GM19328 (cell line): Measurements from ENCODE around the gene RBM27.
"Not testable (repeated sequence)": the region's sequence is repeated elsewhere in the genome, so short reads cannot be mapped to it uniquely, and the experiment has no call there.

Source experiments
- ATAC-seq: cut with Tn5 transposase; IDR thresholded peaks from one replicate; pipeline ENCODE4 v1.9.1; 2021; ENCODE audit warnings: mild to moderate bottlenecking, moderate library complexity; ENCODE audit not compliant: unreplicated experiment

RBM27 gene, protein sequence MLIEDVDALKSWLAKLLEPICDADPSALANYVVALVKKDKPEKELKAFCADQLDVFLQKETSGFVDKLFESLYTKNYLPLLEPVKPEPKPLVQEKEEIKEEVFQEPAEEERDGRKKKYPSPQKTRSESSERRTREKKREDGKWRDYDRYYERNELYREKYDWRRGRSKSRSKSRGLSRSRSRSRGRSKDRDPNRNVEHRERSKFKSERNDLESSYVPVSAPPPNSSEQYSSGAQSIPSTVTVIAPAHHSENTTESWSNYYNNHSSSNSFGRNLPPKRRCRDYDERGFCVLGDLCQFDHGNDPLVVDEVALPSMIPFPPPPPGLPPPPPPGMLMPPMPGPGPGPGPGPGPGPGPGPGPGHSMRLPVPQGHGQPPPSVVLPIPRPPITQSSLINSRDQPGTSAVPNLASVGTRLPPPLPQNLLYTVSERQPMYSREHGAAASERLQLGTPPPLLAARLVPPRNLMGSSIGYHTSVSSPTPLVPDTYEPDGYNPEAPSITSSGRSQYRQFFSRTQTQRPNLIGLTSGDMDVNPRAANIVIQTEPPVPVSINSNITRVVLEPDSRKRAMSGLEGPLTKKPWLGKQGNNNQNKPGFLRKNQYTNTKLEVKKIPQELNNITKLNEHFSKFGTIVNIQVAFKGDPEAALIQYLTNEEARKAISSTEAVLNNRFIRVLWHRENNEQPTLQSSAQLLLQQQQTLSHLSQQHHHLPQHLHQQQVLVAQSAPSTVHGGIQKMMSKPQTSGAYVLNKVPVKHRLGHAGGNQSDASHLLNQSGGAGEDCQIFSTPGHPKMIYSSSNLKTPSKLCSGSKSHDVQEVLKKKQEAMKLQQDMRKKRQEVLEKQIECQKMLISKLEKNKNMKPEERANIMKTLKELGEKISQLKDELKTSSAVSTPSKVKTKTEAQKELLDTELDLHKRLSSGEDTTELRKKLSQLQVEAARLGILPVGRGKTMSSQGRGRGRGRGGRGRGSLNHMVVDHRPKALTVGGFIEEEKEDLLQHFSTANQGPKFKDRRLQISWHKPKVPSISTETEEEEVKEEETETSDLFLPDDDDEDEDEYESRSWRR

GRCh38 chr5:146203011-146203871 lies at the start of gene RBM27:
Gene RBM27 (plus strand): TSS chr5:146203605. CDS start chr5:146203766, 161 bp downstream.
- ATAC-seq, result peak; percentile 100

GRCh38 chr5:146158255-146158654 lies 45.1 kb upstream of the RBM27 start:
- ATAC-seq, result no peak

DNA sequence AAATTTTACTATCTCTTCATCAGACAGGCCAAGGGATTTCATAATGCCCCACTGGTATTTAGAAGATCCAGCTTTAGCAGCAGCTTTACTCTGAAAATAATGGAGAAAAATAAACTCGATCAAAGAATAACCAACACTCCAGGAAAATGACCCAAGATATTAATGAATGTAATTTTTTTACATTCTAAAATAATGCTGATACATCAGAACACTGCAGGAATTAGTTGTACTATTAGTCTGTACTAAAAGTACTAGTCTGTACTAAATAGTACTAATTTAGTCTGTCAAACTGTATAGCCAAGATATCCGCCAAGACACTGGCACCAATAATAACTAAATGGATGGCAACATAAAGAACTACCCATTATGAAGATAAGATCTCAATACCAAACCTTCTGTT lies 39.0 kb upstream of the RBM27 start:
- no peak for ATAC-seq

DNA sequence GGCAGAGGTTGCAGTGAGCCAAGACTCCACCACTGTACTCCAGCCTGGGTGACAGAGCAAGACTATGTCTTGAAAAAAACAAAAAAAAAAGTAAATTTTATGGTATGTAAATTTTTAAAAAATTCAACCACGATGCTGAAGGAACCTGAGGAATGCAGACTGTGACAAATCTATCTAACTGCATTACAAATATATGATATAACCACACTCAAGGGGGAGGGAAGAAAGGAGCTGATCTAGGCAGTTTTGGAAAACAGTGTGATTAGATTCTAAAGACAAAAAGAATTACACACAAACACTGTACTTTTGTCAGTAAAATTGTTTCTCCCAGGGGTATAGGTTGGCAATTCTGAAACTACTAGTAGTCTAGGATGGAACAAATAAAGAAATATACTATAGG lies 37.9 kb upstream of the RBM27 start:
- no peak for ATAC-seq

- no peak for ATAC-seq
Observed at GRCh38 chr5:146165903-146166302, 37.5 kb upstream of the RBM27 start.

- ATAC-seq, result no peak
Observed at GRCh38 chr5:146169076-146169475, 34.3 kb upstream of the RBM27 start.

GRCh38 chr5:146173049-146173448 lies 30.4 kb upstream of the RBM27 start:
- peak; percentile 56 for ATAC-seq

DNA sequence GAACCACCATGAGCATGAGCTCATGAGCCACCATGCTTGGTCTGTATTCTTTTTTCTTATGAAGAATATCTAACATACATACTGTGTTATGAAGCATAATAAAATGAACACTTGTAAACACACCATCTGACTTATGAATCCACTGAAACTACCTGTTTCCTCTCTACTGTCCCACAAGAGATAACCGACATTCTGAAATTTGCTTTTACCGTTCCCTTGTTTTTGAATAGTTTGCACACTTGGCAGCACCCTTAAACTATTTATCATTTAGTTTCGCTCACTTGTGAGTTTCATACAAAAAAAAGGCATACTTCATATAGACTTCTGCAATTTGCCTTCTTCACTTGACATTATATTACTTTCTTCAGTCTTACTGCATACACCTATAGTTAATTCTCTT lies 29.8 kb upstream of the RBM27 start:
- peak; percentile 89 for ATAC-seq

DNA sequence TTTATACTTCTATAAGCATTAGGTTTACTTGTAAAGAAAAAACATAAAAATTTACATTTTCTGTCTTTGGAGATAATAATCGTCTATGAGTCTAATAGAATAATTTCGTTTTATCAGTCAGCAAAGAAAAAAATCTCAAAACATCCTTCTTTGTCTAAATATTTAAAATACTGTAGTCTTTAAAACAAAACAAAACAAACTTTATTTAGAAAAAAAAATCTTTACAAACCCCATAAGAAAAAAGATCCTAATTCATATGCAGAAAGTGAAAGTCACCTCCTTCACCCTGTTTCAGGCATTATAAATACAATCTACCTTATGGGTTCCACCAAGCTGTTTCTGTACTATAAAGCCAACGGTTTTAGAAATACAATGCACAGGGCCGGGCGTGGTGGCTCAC lies 26.6 kb upstream of the RBM27 start:
- ATAC-seq, result no peak

GRCh38 chr5:146179696-146180095 lies 23.7 kb upstream of the RBM27 start:
- no peak for ATAC-seq

GRCh38 chr5:146183403-146183802 lies 20.0 kb upstream of the RBM27 start:
- not testable (repeated sequence) for ATAC-seq

- no peak for ATAC-seq
Observed at GRCh38 chr5:146185161-146185560, 18.2 kb upstream of the RBM27 start.

DNA sequence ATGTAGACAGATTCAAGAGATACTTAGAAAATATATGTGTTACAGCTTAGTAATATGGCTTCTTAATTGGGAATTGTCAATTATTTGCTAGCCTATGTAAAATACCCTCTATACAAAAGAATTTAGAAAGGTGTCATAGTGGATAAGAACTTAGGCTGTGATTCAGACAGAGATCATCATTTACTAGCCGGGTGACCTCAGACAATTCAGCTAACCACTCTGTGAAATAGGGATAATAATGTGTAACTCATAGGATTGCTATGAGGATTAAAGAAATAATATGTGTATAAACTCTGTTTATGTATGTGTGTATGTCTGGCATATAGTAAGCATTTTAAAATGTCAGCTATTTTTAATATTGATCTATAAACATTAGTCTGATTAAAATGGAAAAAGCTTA lies 15.0 kb upstream of the RBM27 start:
- ATAC-seq, result no peak

GRCh38 chr5:146192571-146193043 lies 10.8 kb upstream of the RBM27 start:
- no peak for ATAC-seq

- ATAC-seq, result no peak
Observed at GRCh38 chr5:146193285-146193684, 10.1 kb upstream of the RBM27 start.

GRCh38 chr5:146194997-146195396 lies 8.4 kb upstream of the RBM27 start:
- not testable (repeated sequence) for ATAC-seq

DNA sequence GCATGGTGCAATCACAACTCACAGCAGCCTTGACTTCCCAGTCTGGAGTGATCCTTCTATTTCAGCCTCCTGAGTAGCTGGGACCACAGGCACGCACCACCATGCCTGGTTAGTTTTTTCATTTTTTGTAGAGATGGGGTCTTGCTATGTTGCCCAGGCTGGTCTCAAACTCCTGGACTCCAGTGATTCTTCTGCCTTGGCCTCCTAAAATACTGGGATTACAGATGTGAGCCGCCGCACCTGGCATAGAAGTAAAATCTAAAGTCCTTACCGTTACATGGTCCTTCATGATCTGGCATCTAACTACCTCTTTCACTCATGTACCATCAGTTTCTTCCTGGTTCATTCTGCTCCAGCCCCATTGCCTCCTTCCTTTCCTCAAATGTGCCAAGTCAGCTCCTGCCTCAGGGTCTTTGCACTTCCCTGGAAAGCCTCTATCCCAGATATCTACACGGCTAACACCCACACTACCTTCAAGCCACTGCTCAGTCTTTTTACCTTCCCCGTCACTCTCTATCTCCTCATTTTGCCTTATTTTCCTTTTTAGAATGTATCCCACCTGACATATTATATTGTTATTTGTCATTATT lies 6.9 kb upstream of the RBM27 start:
- ATAC-seq, result no peak

GRCh38 chr5:146199176-146199815 lies 4.1 kb upstream of the RBM27 start:
- ATAC-seq, result no peak

GRCh38 chr5:146201795-146202194 lies 1.6 kb upstream of the RBM27 start:
- ATAC-seq, result not testable (repeated sequence)

DNA sequence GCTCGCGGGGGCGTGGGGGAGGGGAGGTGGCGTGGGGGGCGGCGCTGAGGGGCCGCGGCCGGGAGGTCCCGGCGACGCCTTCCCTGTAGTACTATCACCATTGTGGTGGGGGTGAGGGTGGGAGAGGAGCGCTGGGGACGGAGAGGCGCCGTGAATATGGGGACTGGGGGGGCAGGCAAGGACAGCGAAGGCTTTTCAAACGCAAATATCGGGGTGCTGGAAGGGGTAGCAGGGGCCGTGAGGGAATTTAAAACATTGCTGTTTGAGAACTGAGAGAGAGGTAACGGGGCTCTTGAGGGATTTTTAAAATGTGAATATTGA lies 427 bp downstream of the RBM27 start:
- ATAC-seq, result no peak
